ENCODE data around the gene RAE1. TPM values are rescaled to one million over a fixed set of nuclear protein-coding genes. Genes with fewer than 3 reads are reported as not detected.

RAE1 gene
- total RNA-seq, 1 donor from 2014 or later: 26.3 TPM

- no peak for DNase-seq (ENCODE audit: low spot score)
These were observed 21.1 kb downstream of the RAE1 start for GRCh38 chr20:57372157-57372556.

- DNase-seq (ENCODE audit: low spot score): no peak
These were observed 21.7 kb downstream of the RAE1 start for GRCh38 chr20:57372581-57373350.

- no peak for DNase-seq (ENCODE audit: low spot score)
These were observed 23.4 kb downstream of the RAE1 start for GRCh38 chr20:57374343-57374930.

- DNase-seq (ENCODE audit: low spot score): no peak
These were observed 24.0 kb downstream of the RAE1 start for GRCh38 chr20:57374931-57375651.

- DNase-seq (ENCODE audit: low spot score): no peak
These were observed 24.7 kb downstream of the RAE1 start for GRCh38 chr20:57375652-57376230.

- DNase-seq (ENCODE audit: low spot score): no peak
These were observed 26.3 kb downstream of the RAE1 start for GRCh38 chr20:57377350-57377749.

GRCh38 chr20:57378107-57378506 lies 27.1 kb downstream of the RAE1 start:
- no peak for DNase-seq (ENCODE audit: low spot score)

- DNase-seq (ENCODE audit: low spot score): no peak
These were observed 27.7 kb downstream of the RAE1 start for GRCh38 chr20:57378646-57379262.

GRCh38 chr20:57379263-57379647 lies 28.2 kb downstream of the RAE1 start:
- no peak for DNase-seq (ENCODE audit: low spot score)

- peak; percentile 35 for DNase-seq (ENCODE audit: low spot score)
These were observed 29.2 kb downstream of the RAE1 start for GRCh38 chr20:57380081-57380750.

- DNase-seq (ENCODE audit: low spot score): peak; percentile 91
These were observed 30.8 kb downstream of the RAE1 start for GRCh38 chr20:57381596-57382503.

- no peak for DNase-seq (ENCODE audit: low spot score)
These were observed 31.5 kb downstream of the RAE1 start for GRCh38 chr20:57382516-57382915.

- DNase-seq (ENCODE audit: low spot score): peak; percentile 31
These were observed 32.6 kb downstream of the RAE1 start for GRCh38 chr20:57383447-57384347.

- peak; percentile 39 for DNase-seq (ENCODE audit: low spot score)
These were observed 33.4 kb downstream of the RAE1 start for GRCh38 chr20:57384486-57384885.

- peak; percentile 39 for DNase-seq (ENCODE audit: low spot score)
These were observed 34.1 kb downstream of the RAE1 start for GRCh38 chr20:57384953-57385761.

- peak; percentile 32 for DNase-seq (ENCODE audit: low spot score)
These were observed 34.9 kb downstream of the RAE1 start for GRCh38 chr20:57385940-57386339.

- peak; percentile 5 for DNase-seq (ENCODE audit: low spot score)
These were observed 35.7 kb downstream of the RAE1 start for GRCh38 chr20:57386762-57387161.

GRCh38 chr20:57387463-57387862 lies 36.4 kb downstream of the RAE1 start:
- DNase-seq (ENCODE audit: low spot score): peak; percentile 29

All from ureter (tissue), 1 donor.